ENCODE results near the gene MAP1LC3B.

MAP1LC3B gene

DNA sequence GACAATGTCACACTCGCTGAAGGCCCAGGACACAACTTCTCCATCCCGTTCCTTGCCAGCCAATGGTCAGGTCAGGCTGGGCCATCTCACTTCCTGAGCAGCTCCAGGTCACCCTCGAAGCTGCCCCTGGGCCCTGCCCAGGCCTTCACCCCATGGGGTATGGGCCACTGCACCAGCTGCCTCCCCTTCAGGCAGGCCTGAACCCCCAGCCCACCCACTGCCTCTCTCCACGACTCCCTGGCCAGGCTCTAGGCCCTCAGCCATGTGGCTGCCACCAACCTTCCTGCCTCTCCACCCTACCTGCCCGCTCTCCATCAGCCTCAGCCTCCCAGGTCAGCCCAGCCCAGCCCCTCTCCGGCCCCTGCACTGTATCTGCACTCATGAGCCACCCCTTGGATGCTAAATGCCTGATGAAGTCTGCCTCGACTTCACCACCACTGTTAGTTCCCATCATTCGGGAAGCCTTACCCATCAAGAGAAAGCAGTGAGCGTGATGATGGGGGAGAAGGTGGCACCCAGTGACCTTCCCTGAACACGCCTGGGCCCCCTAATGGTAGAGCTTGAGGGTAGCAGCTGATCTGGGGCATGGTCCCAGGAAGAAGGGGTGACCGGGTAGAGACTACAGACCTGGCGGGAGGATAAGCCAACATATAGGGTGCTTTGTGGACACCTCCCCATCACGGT, 44.1 kb upstream of the MAP1LC3B start:
- POLR2A ChIA-PET, result interaction anchor here (0.9 kb wide), 1 partner anchor 36 kb away, joined by 3 read pairs; the partner anchor contains the start of gene FBXO31
- CTCF ChIA-PET, result no interaction called here
- TF ChIP-seq L3MBTL2 (conservative IDR thresholded peaks at IDR 0.05) (no peak), SUZ12 (IDR thresholded peaks at IDR 0.05) (no peak), BHLHE40 (IDR thresholded peaks at IDR 0.05; ENCODE audit: borderline replicate concordance) (no peak), FOXK2 (IDR thresholded peaks at IDR 0.05) (no peak), ZNF384 (IDR thresholded peaks at IDR 0.05) (no peak), SP1 (IDR thresholded peaks at IDR 0.05) (no peak), FOXA1 (IDR thresholded peaks at IDR 0.05) (no peak), ELF4 (IDR thresholded peaks at IDR 0.05) (no peak), CTBP1 (IDR thresholded peaks at IDR 0.05; ENCODE audit: borderline replicate concordance) (no peak), ARNT (IDR thresholded peaks at IDR 0.05) (no peak), TARDBP (IDR thresholded peaks at IDR 0.05) (no peak), LEF1 (IDR thresholded peaks at IDR 0.05; ENCODE audit: borderline replicate concordance) (no peak), FOXM1 (IDR thresholded peaks at IDR 0.05; ENCODE audit: borderline replicate concordance) (no peak), NFRKB (IDR thresholded peaks at IDR 0.05) (no peak)
- TF ChIP-seq, protein P1, sequence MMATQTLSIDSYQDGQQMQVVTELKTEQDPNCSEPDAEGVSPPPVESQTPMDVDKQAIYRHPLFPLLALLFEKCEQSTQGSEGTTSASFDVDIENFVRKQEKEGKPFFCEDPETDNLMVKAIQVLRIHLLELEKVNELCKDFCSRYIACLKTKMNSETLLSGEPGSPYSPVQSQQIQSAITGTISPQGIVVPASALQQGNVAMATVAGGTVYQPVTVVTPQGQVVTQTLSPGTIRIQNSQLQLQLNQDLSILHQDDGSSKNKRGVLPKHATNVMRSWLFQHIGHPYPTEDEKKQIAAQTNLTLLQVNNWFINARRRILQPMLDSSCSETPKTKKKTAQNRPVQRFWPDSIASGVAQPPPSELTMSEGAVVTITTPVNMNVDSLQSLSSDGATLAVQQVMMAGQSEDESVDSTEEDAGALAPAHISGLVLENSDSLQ (IDR thresholded peaks at IDR 0.05), result no peak
- no peak for DNase-seq (ENCODE audit: extremely low spot score)

DNA sequence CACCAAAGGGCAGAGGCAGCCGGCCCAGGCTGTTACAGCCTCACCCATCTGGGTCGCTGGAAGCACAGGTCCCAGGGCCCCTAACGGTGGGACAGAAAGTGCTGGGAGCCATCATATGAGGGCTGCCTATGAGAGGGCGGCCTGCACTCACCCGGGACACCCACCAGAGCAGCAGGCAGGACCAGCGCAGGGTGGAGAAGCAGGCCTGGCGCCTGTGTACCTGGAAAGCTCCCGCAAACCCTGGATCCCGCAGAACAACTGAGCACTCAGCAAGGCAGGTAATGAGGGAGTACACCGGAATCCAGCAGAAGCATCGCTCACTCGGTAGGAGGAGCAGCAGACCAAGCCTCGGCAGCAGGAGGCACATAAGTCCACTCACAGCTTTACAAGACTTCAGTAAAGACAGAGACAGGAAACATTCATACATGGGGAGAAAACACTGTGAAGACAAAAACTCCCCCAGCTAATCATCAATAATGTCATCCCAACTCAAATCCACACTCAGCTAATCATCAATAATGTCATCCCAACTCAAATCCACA, 43.4 kb upstream of the MAP1LC3B start:
- no peak for DNase-seq (ENCODE audit: extremely low spot score)
- ChIA-PET CTCF (no interaction called here), POLR2A (no interaction called here)
- TF ChIP-seq CTBP1 (IDR thresholded peaks at IDR 0.05; ENCODE audit: borderline replicate concordance) (no peak), BHLHE40 (IDR thresholded peaks at IDR 0.05; ENCODE audit: borderline replicate concordance) (no peak), FOXM1 (IDR thresholded peaks at IDR 0.05; ENCODE audit: borderline replicate concordance) (no peak), L3MBTL2 (conservative IDR thresholded peaks at IDR 0.05) (no peak), FOXA1 (IDR thresholded peaks at IDR 0.05) (no peak), SP1 (IDR thresholded peaks at IDR 0.05) (no peak), SUZ12 (IDR thresholded peaks at IDR 0.05) (no peak), ZNF384 (IDR thresholded peaks at IDR 0.05) (no peak), HDGF (IDR thresholded peaks at IDR 0.05; ENCODE audit: borderline replicate concordance) (no peak)
- TF ChIP-seq, protein P1 (IDR thresholded peaks at IDR 0.05), result no peak

DNA sequence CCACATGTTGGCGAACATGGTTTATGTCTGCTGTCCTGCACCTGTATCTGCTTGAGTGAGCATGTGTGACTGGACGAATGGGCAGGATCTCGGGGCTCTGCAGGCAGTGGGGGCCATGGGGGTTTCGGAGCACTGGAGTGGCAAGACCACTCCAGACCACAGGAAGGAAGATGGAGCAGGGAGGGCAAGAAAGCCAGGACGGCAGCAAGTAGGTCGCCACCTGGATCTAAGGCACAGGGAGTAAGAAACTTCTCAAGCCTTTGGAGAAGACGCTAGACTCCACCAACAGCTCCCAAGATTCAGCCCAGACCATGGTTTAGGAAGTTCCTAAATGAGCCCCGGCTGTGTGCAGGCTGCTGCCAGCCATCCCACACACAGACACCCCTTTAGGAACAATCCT, 42.1 kb upstream of the MAP1LC3B start:
- no peak for DNase-seq (ENCODE audit: extremely low spot score)
- POLR2A ChIA-PET, result interaction anchor here (1.0 kb wide), 1 partner anchor 22 kb away, joined by 3 read pairs; no protein-coding TSS in a partner anchor
- CTCF ChIA-PET, result no interaction called here
- TF ChIP-seq, protein P1 (IDR thresholded peaks at IDR 0.05), result no peak

DNA sequence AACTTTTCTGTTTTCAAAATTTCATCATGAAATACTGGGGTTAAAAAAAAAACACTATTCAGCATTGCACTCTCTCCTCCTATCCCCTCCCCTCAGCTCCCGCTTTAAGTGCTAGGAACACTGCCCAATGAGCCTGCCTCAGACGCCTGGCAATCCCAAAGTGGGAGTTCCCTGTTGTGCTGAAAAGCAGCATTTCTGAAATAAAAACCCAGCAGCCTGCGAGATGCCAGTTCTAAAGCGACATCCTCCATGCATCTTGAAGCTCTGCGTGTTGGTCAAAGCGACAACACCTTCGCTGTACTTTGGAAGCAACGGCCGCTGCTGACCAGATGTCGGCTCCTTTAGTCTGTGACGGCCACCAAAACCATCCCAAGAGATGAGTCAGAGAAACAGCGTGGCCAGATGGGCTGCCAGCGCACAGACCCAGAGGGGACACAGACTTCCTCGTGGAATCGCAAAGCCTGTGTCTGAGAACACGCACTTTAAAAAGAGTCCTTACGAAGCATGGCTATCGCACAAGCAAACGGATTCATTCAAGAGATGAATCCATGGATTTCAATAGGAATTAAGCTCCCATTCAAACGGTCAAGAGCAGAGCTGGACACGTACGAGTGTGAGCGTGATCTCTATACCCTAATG, 41.3 kb upstream of the MAP1LC3B start:
- ChIA-PET CTCF (no interaction called here), POLR2A (interaction anchor here (1.0 kb wide), 1 partner anchor 21 kb away, joined by 3 read pairs; no protein-coding TSS in a partner anchor)
- no peak for DNase-seq (ENCODE audit: extremely low spot score)
- no peak for TF ChIP-seq ELF4 (IDR thresholded peaks at IDR 0.05)
- TF ChIP-seq ARNT (IDR thresholded peaks at IDR 0.05), result no peak
- no peak for TF ChIP-seq SUZ12 (IDR thresholded peaks at IDR 0.05)
- no peak for TF ChIP-seq FOXK2 (IDR thresholded peaks at IDR 0.05)
- TF ChIP-seq CTBP1 (IDR thresholded peaks at IDR 0.05; ENCODE audit: borderline replicate concordance), result no peak
- TF ChIP-seq BHLHE40 (IDR thresholded peaks at IDR 0.05; ENCODE audit: borderline replicate concordance), result no peak
- TF ChIP-seq FOXA1 (IDR thresholded peaks at IDR 0.05), result no peak
- no peak for TF ChIP-seq SP1 (IDR thresholded peaks at IDR 0.05)
- TF ChIP-seq LEF1 (IDR thresholded peaks at IDR 0.05; ENCODE audit: borderline replicate concordance), result no peak
- TF ChIP-seq ZNF384 (IDR thresholded peaks at IDR 0.05), result no peak
- TF ChIP-seq L3MBTL2 (conservative IDR thresholded peaks at IDR 0.05), result no peak
- TF ChIP-seq, protein P1 (IDR thresholded peaks at IDR 0.05), result no peak
- no peak for TF ChIP-seq NFRKB (IDR thresholded peaks at IDR 0.05)
- no peak for TF ChIP-seq FOXM1 (IDR thresholded peaks at IDR 0.05; ENCODE audit: borderline replicate concordance)

DNA sequence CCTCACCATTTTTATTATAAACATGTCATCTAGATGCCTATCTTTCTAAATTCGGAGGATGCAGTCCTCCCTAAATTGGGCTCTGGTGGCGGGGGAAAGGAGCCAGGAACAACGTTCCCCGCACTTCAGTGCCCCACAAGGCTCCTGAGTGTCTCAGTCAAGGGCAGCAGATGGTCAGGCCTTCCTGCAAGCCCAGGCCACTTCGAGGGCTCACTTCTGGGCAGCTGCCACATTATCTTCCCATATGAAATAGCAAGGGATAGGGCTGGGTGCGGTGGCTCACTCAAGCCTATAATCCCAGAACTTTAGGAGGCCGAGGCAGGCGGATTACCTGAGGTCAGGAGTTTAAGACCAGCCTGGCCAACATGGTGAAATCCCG, 40.8 kb upstream of the MAP1LC3B start:
- DNase-seq (ENCODE audit: extremely low spot score), result no peak
- TF ChIP-seq ARNT (IDR thresholded peaks at IDR 0.05) (no peak), FOXA1 (IDR thresholded peaks at IDR 0.05) (no peak), L3MBTL2 (conservative IDR thresholded peaks at IDR 0.05) (no peak), CTBP1 (IDR thresholded peaks at IDR 0.05; ENCODE audit: borderline replicate concordance) (no peak), HDGF (IDR thresholded peaks at IDR 0.05; ENCODE audit: borderline replicate concordance) (no peak), NFRKB (IDR thresholded peaks at IDR 0.05) (no peak), FOXM1 (IDR thresholded peaks at IDR 0.05; ENCODE audit: borderline replicate concordance) (no peak), BHLHE40 (IDR thresholded peaks at IDR 0.05; ENCODE audit: borderline replicate concordance) (no peak), TARDBP (IDR thresholded peaks at IDR 0.05) (no peak), ZNF384 (IDR thresholded peaks at IDR 0.05) (no peak), ELF4 (IDR thresholded peaks at IDR 0.05) (no peak)
- POLR2A ChIA-PET, result no interaction called here
- CTCF ChIA-PET, result no interaction called here
